GM12892 (cell line): ENCODE measurements around the gene LY6G6D.

Experiments used
- POLR2AphosphoS5 ChIP-seq: IDR thresholded peaks from 2 replicates; pipeline ENCODE4 v1.6.1; 2011; ENCODE audit warnings: low read depth, low read length, control low read depth
- TAF1 ChIP-seq: IDR thresholded peaks from 2 replicates; pipeline ENCODE4 v1.6.1; 2011; ENCODE audit warnings: low read depth, mild to moderate bottlenecking, control low read depth, low read length, borderline replicate concordance

GRCh38 chr6:31702819-31703716 is 12.1 kb upstream of the LY6G6D start, which contains the start of gene ABHD16A:
- TF ChIP-seq POLR2AphosphoS5 = peak; percentile 60
- TF ChIP-seq TAF1 = peak; percentile 39; the same call in 1 of the 2 replicates
